Measurements from ENCODE around the gene FBXO48.

DNA sequence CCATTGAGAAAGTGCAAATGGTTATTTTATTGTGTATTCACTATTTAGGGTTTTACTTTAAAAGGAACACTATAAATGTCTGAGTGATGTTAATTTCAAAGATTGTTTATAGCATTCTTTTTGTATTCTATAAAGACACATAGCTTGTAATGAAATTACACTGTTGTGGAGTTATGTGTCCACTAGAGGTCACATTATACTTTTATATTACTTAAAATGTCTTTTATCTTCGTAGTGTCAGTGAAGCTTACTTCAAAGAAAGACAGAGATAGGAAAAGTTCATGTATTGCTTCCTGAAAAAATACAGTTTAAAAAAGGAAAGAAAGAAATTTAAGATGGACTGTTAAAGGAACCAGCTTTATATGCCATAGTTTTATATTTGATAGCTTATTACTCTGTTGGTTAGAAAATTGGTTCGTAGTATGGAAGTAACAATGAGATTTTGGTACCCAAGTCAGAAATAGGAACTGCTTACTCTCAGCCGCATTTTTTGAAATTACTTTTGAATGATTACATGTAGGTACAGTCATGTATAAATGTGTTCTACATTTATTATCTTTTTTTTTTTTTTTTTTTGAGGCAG, 20.8 kb upstream of the FBXO48 start:
- peak in 5 of 6 experiments; percentile 32 to 73 (median 52) for TF ChIP-seq CTCF (IDR thresholded peaks at IDR 0.05)
- no peak for TF ChIP-seq POLR2A (IDR thresholded peaks at IDR 0.05)

Measured in esophagus squamous epithelium (tissue), 4 donors.